Fibroblast of lung (primary cell): Measurements from ENCODE around the gene ERGIC1.

Experiments used
- CTCF ChIP-seq, 2 donors: IDR thresholded peaks in 1 of 2; conservative IDR thresholded peaks in 1 of 2; 1 replicate in 1 of 2; 2 replicates in 1 of 2; pipeline ENCODE4 v1.5.1; 2011 to 2012; ENCODE audit warnings: low read length in 2 of 2, control low read depth in 1 of 2, inconsistent platforms in 1 of 2, low read depth in 1 of 2, mild to moderate bottlenecking in 1 of 2
- EZH2 ChIP-seq: IDR thresholded peaks from 2 replicates; pipeline ENCODE4 v1.5.1; 2012; ENCODE audit warnings: low read length, control low read depth, mild to moderate bottlenecking; ENCODE audit errors: missing control alignments

- TF ChIP-seq EZH2 = no peak
- no peak for TF ChIP-seq CTCF (conservative IDR thresholded peaks at IDR 0.05 in 1 of 2, IDR thresholded peaks at IDR 0.05 in 1 of 2; ENCODE audit: low read depth in 1 of 2, low read length in 2 of 2)
Measured at GRCh38 chr5:172859966-172860365, 25.9 kb downstream of the ERGIC1 start.
